HL-60/S4 treated with retinoic acid at 250 ng/mL for 4 days and 3 days (cell line): Measurements from ENCODE around the gene ZNF862.
"Not testable (repeated sequence)": the region's sequence is repeated elsewhere in the genome, so short reads cannot be mapped to it uniquely, and the experiment has no call there.

Experiments used
- in situ Hi-C: fragments of 300-500 bp; cut with MboI; formaldehyde crosslinking; loops from 2 replicates; pipeline ENCODE4 v1.7.0; 2022; ENCODE audit warnings: low sequenced_read_pairs

Gene ZNF862

GRCh38 chr7:149912126-149912525 is 74.0 kb downstream of the ZNF862 start:
- in situ Hi-C loops = not testable (repeated sequence)
